GM13976 (cell line): ENCODE measurements around the gene PMVK.
"Not testable (repeated sequence)": the region's sequence is repeated elsewhere in the genome, so short reads cannot be mapped to it uniquely, and the experiment has no call there.

Source experiments
- DNase-seq: peaks from one replicate; pipeline ENCODE4 v3.0.0; 2012; ENCODE audit warnings: low spot score
- in situ Hi-C: fragments of 300-500 bp; cut with MboI; formaldehyde crosslinking; loops from one replicate; pipeline ENCODE4 v1.12.0; 2022; ENCODE audit warnings: low sequenced_read_pairs, mixed read lengths, inconsistent platforms; ENCODE audit not compliant: unreplicated experiment
- TF ChIP-seq, protein P1 (sequence below): IDR thresholded peaks from 2 replicates; pipeline ENCODE4 v1.5.1; 2012; ENCODE audit warnings: borderline replicate concordance, mild to moderate bottlenecking; ENCODE audit not compliant: insufficient read depth; ENCODE audit errors: extremely low read depth, missing control alignments, control extremely low read depth

PMVK gene

GRCh38 chr1:154913273-154913672, 23.2 kb downstream of the PMVK start:
- DNase-seq: no peak
- in situ Hi-C loops: no loop called here
- TF ChIP-seq, protein P1, sequence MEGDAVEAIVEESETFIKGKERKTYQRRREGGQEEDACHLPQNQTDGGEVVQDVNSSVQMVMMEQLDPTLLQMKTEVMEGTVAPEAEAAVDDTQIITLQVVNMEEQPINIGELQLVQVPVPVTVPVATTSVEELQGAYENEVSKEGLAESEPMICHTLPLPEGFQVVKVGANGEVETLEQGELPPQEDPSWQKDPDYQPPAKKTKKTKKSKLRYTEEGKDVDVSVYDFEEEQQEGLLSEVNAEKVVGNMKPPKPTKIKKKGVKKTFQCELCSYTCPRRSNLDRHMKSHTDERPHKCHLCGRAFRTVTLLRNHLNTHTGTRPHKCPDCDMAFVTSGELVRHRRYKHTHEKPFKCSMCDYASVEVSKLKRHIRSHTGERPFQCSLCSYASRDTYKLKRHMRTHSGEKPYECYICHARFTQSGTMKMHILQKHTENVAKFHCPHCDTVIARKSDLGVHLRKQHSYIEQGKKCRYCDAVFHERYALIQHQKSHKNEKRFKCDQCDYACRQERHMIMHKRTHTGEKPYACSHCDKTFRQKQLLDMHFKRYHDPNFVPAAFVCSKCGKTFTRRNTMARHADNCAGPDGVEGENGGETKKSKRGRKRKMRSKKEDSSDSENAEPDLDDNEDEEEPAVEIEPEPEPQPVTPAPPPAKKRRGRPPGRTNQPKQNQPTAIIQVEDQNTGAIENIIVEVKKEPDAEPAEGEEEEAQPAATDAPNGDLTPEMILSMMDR: no peak

- in situ Hi-C loops: no loop called here
- no peak for DNase-seq
- TF ChIP-seq, protein P1: no peak
Measured at GRCh38 chr1:154912755-154913154, 23.8 kb downstream of the PMVK start.

DNA sequence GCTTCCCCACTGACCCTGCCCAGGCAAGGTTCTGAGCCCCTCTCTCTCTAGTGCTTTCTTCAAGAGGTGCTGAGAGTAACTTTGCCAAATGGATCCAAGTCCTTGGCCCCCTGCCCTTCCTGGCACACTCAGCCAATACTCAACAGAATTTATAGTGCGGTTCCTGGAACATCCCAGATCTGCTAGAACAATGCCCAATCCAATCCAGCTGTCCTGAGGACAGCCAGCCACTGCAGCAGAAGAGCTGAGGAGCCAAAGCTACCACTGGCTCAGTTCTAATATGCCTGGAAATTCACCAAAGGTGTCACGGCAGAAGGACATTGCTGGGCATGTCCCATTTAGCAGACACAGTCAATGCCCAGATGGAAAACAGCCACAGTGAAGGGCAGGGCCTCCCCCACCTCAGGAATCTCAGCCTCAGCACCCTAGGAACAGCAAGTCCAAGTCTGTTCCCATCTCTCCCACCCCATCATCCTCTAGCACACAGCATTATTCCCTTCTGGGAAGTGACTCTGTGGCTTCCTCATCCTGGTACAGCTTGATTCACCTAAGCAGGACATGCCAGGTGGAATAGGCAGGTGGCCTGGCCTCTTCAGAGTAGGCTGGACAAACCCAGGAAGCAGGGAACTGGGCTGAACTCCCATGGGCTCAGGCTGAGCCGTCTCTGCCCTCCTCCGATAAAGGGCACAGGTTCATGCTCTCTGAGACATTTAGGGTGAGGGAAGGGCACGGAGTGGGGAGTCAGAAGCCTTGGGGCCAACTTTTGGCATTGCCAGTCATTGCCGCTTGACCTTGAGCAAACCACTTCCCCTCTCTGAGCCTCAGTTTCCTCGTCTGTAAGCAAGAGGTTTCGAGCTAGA, 24.6 kb downstream of the PMVK start:
- TF ChIP-seq, protein P1: no peak
- no peak for DNase-seq
- in situ Hi-C loops: no loop called here

DNA sequence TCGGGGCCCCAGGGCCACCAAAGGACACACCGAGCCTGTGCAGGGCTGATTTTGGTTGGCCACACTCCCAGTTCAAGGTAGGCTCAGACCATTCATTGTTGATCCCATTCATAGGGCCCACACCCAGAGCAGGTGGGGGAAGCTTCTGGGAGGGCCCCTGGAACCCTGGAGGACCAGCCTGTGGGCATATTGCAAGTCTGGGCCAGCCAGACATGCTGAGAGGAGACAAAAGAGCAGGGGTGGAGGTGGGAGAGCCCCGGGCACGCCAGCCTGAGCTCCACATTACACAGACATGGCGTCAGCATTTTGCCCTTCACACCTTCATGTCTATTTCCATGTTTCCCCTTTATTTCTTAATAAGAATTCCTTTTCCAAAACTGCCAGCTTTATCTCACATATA, 25.7 kb downstream of the PMVK start:
- DNase-seq: no peak
- in situ Hi-C loops: no loop called here
- TF ChIP-seq, protein P1: no peak

GRCh38 chr1:154908937-154909336, 27.6 kb downstream of the PMVK start:
- TF ChIP-seq, protein P1: no peak
- in situ Hi-C loops: no loop called here
- no peak for DNase-seq

DNA sequence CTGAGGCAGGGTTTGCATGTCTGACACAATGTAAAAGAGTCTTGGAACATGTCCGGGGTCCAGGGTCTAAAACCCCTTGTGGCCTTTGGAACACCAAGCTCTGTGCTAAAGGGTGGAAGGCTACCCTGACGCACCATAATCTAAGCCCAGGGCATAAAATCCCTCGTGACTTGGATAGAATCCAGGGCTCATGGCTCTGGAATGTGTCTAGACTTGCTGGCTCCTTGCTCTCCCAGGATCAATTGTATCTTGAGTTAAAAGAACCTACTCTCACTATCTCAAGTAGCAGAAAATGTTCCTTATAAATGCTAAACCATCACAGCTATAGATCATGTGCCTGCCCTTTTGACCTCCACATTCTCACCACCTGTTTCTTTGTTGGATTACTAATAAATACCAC, 28.4 kb downstream of the PMVK start:
- in situ Hi-C loops, DNase-seq: not testable (repeated sequence)

GRCh38 chr1:154906621-154907081, 29.9 kb downstream of the PMVK start:
- DNase-seq: no peak
- in situ Hi-C loops: no loop called here
- TF ChIP-seq, protein P1: peak; percentile 20
